ENCODE measurements around the gene GJB2. TPM values are rescaled to one million over a fixed set of nuclear protein-coding genes. Genes with fewer than 3 reads are reported as not detected.

GJB2 gene
- total and polyA plus RNA-seq, 2 experiments from 2014 or later: 0.11 to 0.20 TPM

GRCh38 chr13:20231839-20232555 lies 39.3 kb upstream of the GJB2 start, which contains the start of gene GJB6:
Gene GJB6, minus strand, starts transcription at chr13:20232319. Its CDS starts 8,839 bp downstream, at chr13:20223480.
- in situ Hi-C loops (cut with MboI): no loop called here

GRCh38 chr13:20230913-20231838 lies 38.4 kb upstream of the GJB2 start:
- Histone ChIP-seq H3K27ac (no peak overlapping the region), H3K79me2 (ENCODE audit: insufficient read depth) (no peaks in the 10 kb centered on the region), H4K20me1 (ENCODE audit: insufficient read depth) (no peaks in the 10 kb centered on the region), H3K4me2 (ENCODE audit: unreplicated experiment) (no peak overlapping the region), H3K9ac (no peak overlapping the region), H3K4me1 (ENCODE audit: insufficient read depth) (no peaks in the 10 kb centered on the region), H3K4me3 (no peak overlapping the region), H2AFZ (no peak overlapping the region), H3F3A (ENCODE audit: insufficient read depth) (no peaks in the 10 kb centered on the region), H3K27me3 (replicated peaks; ENCODE audit: insufficient read depth) (peaks cover 67% of the 10 kb centered on the region), H3K36me3 (ENCODE audit: low read depth) (no peaks in the 10 kb centered on the region), H3K9me2 (ENCODE audit: insufficient read depth) (no peaks in the 10 kb centered on the region), H3K9me3 (ENCODE audit: low read depth) (no peaks in the 10 kb centered on the region)
- in situ Hi-C loops (cut with MboI): no loop called here
- peak; percentile 93 for TF ChIP-seq EZH2 (IDR thresholded peaks at IDR 0.05; ENCODE audit: insufficient read depth, poor library complexity, severe bottlenecking)
- TF ChIP-seq EZH2phosphoT487 (IDR thresholded peaks at IDR 0.05; ENCODE audit: insufficient read depth, low read depth): peak; percentile 69; the same call in 1 of the 2 replicates
- WGBS, 2 experiments (ENCODE audit: low coverage in 1 of 2, low lambda C conversion rate in 2 of 2, missing lambda C conversion rate in 2 of 2): 20 to 25% methylated on average over 30 of the region's 30 CpGs
- DNase-seq: no peak

More at GRCh38 chr13:20231839-20232555, 39.3 kb upstream of the GJB2 start, which contains the start of gene GJB6:
- Histone ChIP-seq H3K4me1 (ENCODE audit: insufficient read depth) (no peaks in the 10 kb centered on the region), H3K9me3 (ENCODE audit: low read depth) (no peaks in the 10 kb centered on the region), H4K20me1 (ENCODE audit: insufficient read depth) (no peaks in the 10 kb centered on the region), H3K36me3 (ENCODE audit: low read depth) (no peaks in the 10 kb centered on the region), H3K9ac (no peak within 1 kb of the TSS), H3K4me3 (no peak within 1 kb of the TSS), H2AFZ (no peak within 1 kb of the TSS), H3K27ac (no peak within 1 kb of the TSS), H3K79me2 (ENCODE audit: insufficient read depth) (no peaks in the 10 kb centered on the region), H3F3A (ENCODE audit: insufficient read depth) (no peaks in the 10 kb centered on the region), H3K9me2 (ENCODE audit: insufficient read depth) (no peaks in the 10 kb centered on the region), H3K27me3 (replicated peaks; ENCODE audit: insufficient read depth) (peaks cover 61% of the 10 kb centered on the region), H3K4me2 (ENCODE audit: unreplicated experiment) (no peak within 1 kb of the TSS)
- 5% methylated on average over 68 to 72 of the region's 85 CpGs for WGBS, 2 experiments (ENCODE audit: low coverage in 1 of 2, low lambda C conversion rate in 2 of 2, missing lambda C conversion rate in 2 of 2)
- TF ChIP-seq EZH2phosphoT487 (IDR thresholded peaks at IDR 0.05; ENCODE audit: insufficient read depth, low read depth) (no peak), EZH2 (IDR thresholded peaks at IDR 0.05; ENCODE audit: insufficient read depth, poor library complexity, severe bottlenecking) (peak; percentile 71)
- peak; percentile 16 for DNase-seq

GRCh38 chr13:20227730-20228129 lies 35.0 kb upstream of the GJB2 start:
- Histone ChIP-seq H4K20me1 (ENCODE audit: insufficient read depth) (no peaks in the 10 kb centered on the region), H3K4me2 (ENCODE audit: unreplicated experiment) (no peak overlapping the region), H3K9me3 (ENCODE audit: low read depth) (no peaks in the 10 kb centered on the region), H3K27me3 (replicated peaks; ENCODE audit: insufficient read depth) (peaks cover 74% of the 10 kb centered on the region), H3K79me2 (ENCODE audit: insufficient read depth) (no peaks in the 10 kb centered on the region), H2AFZ (no peak overlapping the region), H3K4me3 (no peak overlapping the region), H3K9me2 (ENCODE audit: insufficient read depth) (no peaks in the 10 kb centered on the region), H3K36me3 (ENCODE audit: low read depth) (no peaks in the 10 kb centered on the region), H3K4me1 (ENCODE audit: insufficient read depth) (no peaks in the 10 kb centered on the region), H3K9ac (no peak overlapping the region), H3F3A (ENCODE audit: insufficient read depth) (no peaks in the 10 kb centered on the region), H3K27ac (no peak overlapping the region)
- in situ Hi-C loops (cut with MboI): no loop called here
- WGBS, 2 experiments (ENCODE audit: low coverage in 1 of 2, low lambda C conversion rate in 2 of 2, missing lambda C conversion rate in 2 of 2): 52 to 57% methylated on average over 6 of the region's 6 CpGs
- no peak for DNase-seq
- TF ChIP-seq EZH2phosphoT487 (IDR thresholded peaks at IDR 0.05; ENCODE audit: insufficient read depth, low read depth) (no peak), EZH2 (IDR thresholded peaks at IDR 0.05; ENCODE audit: insufficient read depth, poor library complexity, severe bottlenecking) (no peak)

- no peaks in the 10 kb centered on the region for H3K9me3 ChIP-seq (ENCODE audit: low read depth)
- H2AFZ ChIP-seq: no peak overlapping the region
- H3K9ac ChIP-seq: no peak overlapping the region
- no peaks in the 10 kb centered on the region for H3K4me1 ChIP-seq (ENCODE audit: insufficient read depth)
- no peaks in the 10 kb centered on the region for H3K9me2 ChIP-seq (ENCODE audit: insufficient read depth)
- no peaks in the 10 kb centered on the region for H3K36me3 ChIP-seq (ENCODE audit: low read depth)
- in situ Hi-C loops (cut with MboI): no loop called here
- no peak overlapping the region for H3K27ac ChIP-seq
- TF ChIP-seq EZH2phosphoT487 (IDR thresholded peaks at IDR 0.05; ENCODE audit: insufficient read depth, low read depth): no peak
- no peak for TF ChIP-seq EZH2 (IDR thresholded peaks at IDR 0.05; ENCODE audit: insufficient read depth, poor library complexity, severe bottlenecking)
- H3F3A ChIP-seq (ENCODE audit: insufficient read depth): no peaks in the 10 kb centered on the region
- DNase-seq: no peak
- H3K4me2 ChIP-seq (ENCODE audit: unreplicated experiment): no peak overlapping the region
- H3K79me2 ChIP-seq (ENCODE audit: insufficient read depth): no peaks in the 10 kb centered on the region
- no peak overlapping the region for H3K4me3 ChIP-seq
- no peaks in the 10 kb centered on the region for H4K20me1 ChIP-seq (ENCODE audit: insufficient read depth)
- 75 to 83% methylated on average over 8 of the region's 8 CpGs for WGBS, 2 experiments (ENCODE audit: low coverage in 1 of 2, low lambda C conversion rate in 2 of 2, missing lambda C conversion rate in 2 of 2)
- peaks cover 72% of the 10 kb centered on the region for H3K27me3 ChIP-seq (replicated peaks; ENCODE audit: insufficient read depth)
Measured at GRCh38 chr13:20227288-20227687, 34.5 kb upstream of the GJB2 start.

Measured in GM23248 (cell line).